GM12873 (cell line): Measurements from ENCODE around the gene SPTBN1.

Source experiments
- CTCF ChIP-seq: IDR thresholded peaks from 2 replicates; pipeline ENCODE4 v1.5.1; 2012; ENCODE audit warnings: low read depth, mild to moderate bottlenecking, moderate library complexity, low read length, control low read depth; ENCODE audit not compliant: insufficient read depth; ENCODE audit errors: missing control alignments

The SPTBN1 gene

DNA sequence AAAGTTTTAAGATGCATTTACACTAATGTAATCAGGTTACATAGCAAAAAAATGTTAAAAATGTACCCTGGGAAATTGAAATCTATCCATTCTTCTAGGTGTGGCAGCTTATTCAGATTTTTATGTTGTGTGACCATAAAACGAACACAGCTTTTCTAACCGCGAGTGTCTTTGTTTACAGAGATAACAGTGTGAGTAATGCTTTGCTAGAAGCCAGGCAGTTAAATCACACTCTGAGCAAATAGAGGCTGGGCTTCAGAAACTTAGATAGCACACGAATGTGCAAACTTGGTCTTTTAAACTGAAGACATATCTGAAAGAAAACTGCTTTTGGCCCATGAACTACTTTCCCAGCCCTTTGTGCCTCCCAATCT lies 116.1 kb downstream of the SPTBN1 start:
- TF ChIP-seq CTCF = no peak

DNA sequence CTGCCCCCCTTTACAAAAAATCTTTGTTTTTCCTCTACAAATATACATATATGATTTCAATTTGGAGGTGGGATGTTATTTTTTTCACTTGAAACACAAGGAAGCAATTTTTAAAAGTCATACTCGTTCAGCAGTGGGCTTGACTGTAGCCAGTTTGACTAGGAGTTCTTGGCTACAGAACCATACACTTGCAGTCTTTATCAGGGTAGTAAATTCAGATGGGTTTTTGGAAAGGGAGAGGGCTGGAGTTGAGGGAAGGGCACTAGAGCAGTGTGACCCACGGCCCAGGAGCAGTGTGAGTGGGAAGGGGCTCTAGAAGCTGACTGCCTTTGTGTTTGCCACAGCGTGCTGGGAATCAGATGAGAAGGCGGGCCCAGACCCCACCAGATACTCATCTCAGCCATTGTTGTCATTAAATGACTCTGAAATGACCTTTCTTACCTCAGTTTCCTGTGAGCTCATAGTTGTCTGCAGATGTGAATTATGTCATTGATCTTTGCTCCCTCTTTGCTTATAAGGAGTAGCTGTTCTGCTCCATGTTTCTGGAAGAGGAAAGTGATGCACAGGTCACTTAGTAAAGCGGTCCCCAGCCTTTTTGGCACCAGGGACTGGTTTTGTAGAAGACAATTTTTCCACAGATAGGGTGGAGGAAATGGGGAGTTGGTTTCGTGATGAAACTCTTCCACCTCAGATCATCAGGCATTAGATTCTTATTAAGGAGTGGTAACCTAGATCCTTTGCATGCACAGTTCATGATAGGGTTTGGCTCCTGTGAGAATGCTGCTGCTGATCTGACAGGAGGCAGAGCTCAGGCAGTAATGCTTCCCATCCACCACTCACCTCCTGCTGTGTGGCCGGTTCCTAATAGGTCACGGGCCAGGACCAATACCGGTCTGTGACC lies 116.8 kb downstream of the SPTBN1 start:
- no peak for TF ChIP-seq CTCF

- TF ChIP-seq CTCF = no peak
Observed at GRCh38 chr2:54573537-54573919, 117.4 kb downstream of the SPTBN1 start.

DNA sequence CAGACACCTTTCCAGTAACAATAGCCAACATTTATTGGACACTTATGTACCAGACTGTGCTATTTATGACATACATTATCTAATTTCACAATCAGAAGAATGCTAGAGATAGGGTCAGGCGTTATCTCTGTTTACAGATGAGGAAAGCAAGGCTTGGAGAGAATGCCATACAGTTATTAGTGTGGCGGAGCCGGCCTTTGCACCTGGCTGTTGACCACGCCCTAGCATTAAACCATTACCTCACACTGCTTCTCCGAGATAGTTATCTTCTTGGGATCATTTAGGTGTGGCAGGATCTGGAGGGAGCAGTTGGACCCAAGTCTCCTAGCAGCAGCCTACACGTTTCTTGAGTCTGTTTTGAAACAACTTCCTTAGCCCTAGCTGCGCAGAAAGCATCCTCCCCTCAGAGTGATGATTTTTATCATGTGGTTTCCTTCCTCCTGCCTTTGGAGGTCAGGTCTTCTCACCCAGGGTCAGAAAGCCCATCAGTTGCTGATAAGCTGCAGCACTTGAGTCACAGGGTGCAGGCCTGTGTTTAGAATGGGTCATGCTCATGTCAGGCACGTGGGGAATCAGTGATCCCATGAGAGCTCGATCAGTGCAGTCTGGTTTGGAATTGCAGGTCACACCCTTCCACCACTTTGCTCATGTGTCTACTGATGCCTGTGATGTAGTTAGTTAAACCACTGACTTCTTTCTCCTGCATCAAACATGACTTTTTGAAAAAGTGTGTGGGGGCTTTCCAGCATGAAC lies 118.2 kb downstream of the SPTBN1 start:
- TF ChIP-seq CTCF = no peak

GRCh38 chr2:54574860-54575247 lies 118.7 kb downstream of the SPTBN1 start:
- TF ChIP-seq CTCF = no peak

GRCh38 chr2:54575379-54575888 lies 119.3 kb downstream of the SPTBN1 start:
- TF ChIP-seq CTCF = no peak

DNA sequence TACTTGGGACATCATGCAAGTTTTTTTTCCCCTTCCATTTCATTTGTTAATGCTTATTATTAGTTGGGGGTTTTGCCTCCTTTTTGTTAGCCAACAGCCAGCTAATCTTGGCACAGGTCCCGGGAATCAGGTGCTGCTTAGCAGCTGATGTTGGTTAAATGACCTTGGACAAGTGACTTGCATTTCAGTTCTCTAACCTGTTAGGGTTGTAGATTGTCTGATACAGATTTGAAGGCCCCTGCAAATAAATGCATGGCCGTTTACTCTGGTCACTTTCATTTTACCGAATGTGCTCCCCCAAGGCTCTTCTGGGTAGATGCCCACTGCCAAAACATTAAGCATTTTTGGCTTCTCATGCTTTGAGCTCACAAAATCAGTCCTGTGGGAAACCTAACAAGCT lies 120.9 kb downstream of the SPTBN1 start:
- TF ChIP-seq CTCF = no peak
